Heart right ventricle (tissue), 16 donors: ENCODE data around the gene SULT1A2. TPM values are rescaled to one million over a fixed set of nuclear protein-coding genes. Genes with fewer than 3 reads are reported as not detected.
"Not testable (repeated sequence)": the region's sequence is repeated elsewhere in the genome, so short reads cannot be mapped to it uniquely, and the experiment has no call there.

Experiments
- ATAC-seq, 8 donors: fragments of 200-7000 bp; cut with Tn5 transposase; one replicate each; pipeline ENCODE4 v1.9.1; 2020; ENCODE audit warnings: mild to moderate bottlenecking in 8 of 8, moderate library complexity in 8 of 8, moderate number of reproducible peaks in 1 of 8
- DNase-seq, 2 donors: peaks; one replicate each; pipeline ENCODE4 v3.0.0-alpha.2; 2020
- H3K27ac ChIP-seq, 10 donors: fragments of 200-600 bp; sonication (generic) in 2 of 10; one replicate each; pipeline versions ENCODE4 v1.5.0 to v1.8.0; 2020 to 2022; ENCODE audit warnings: mild to moderate bottlenecking in 3 of 10
- H3K27me3 ChIP-seq, 7 donors: fragments of 200-600 bp; one replicate each; pipeline ENCODE4 v1.8.0; 2021 to 2022; ENCODE audit warnings: mild to moderate bottlenecking in 2 of 7
- H3K36me3 ChIP-seq, 9 donors: fragments of 200-600 bp; sonication (generic) in 1 of 9; one replicate each; pipeline versions ENCODE4 v1.5.0 to v1.8.0; 2020 to 2022; ENCODE audit warnings: mild to moderate bottlenecking in 2 of 9
- H3K4me1 ChIP-seq, 9 donors: fragments of 200-600 bp; sonication (generic) in 1 of 9; one replicate each; pipeline versions ENCODE4 v1.5.0 to v1.8.0; 2020 to 2022; ENCODE audit warnings: mild to moderate bottlenecking in 4 of 9
- H3K4me3 ChIP-seq, 10 donors: fragments of 200-600 bp; sonication (generic) in 2 of 10; one replicate each; pipeline versions ENCODE4 v1.5.0 to v1.8.0; 2020 to 2022; ENCODE audit warnings: mild to moderate bottlenecking in 7 of 10, moderate library complexity in 2 of 10
- H3K9me3 ChIP-seq, 11 donors: fragments of 200-600 bp in 10 of 11; sonication (generic) in 2 of 11; one replicate each; pipeline versions ENCODE4 v1.5.0 to v1.8.0; 2013 to 2022; ENCODE audit warnings: mild to moderate bottlenecking in 2 of 11, control low read depth in 1 of 11, moderate library complexity in 1 of 11
- CTCF ChIP-seq, 9 donors: fragments of 200-600 bp; sonication (generic) in 2 of 9; IDR thresholded peaks; one replicate each; pipeline versions ENCODE4 v1.5.0 to v1.8.0; 2021 to 2022; ENCODE audit warnings: antibody characterized with exemption in 9 of 9, mild to moderate bottlenecking in 5 of 9, moderate library complexity in 1 of 9
- WGBS, 2 donors: extraction: QIAGEN DNeasy Blood & Tissue Kit; methylation state at CpG; one replicate each; pipeline ENCODE4 v1.1.7; 2013; ENCODE audit warnings: inconsistent platforms in 1 of 2; 5-methylcytosine and 5-hydroxymethylcytosine counted together
- intact Hi-C, 10 donors: fragments of 100-400 bp; cut with DNase I; formaldehyde crosslinking; loops; one replicate each; pipeline versions ENCODE4 v1.11.1 to v1.14.2; 2022
- polyA plus RNA-seq, 2 donors: library from polyadenylated mRNA; stranded (reverse); fragments of 200-250 nt; gene quantifications; one replicate each; pipeline ENCODE4 v1.2.3, GENCODE V29; 2013
- total RNA-seq, 10 donors: library from RNA; stranded (reverse); fragmentation: NEBNext Ultra II Directional in 3 of 10; extraction: Animal tissue kit (Norgen Biotek cat#: 25700) in 3 of 10; gene quantifications; one replicate each; pipeline versions ENCODE4 v1.2.1 to v1.2.4, GENCODE V29; 2021 to 2023
- donor health status: Arrhythmogenic right ventricular cardiomyopathy.
- donor health status: ischemic (EF 13 %, LVEDD 7.1; RV severe dilation, severe dysfunction).
- donor health status: healthy with polysubstance abuse.
- donor health status: DM: no; HTN: yes; CAD: no.
- donor health status: DM: no; HTN: no; CAD: no.
- donor health status: ischemic (EF 25% LVEDD 6.9; RV normal size, moderate dysfunction).
- donor health status: ischemic (EF 25% LVEDD 5.7; RV mildly dilated, moderate dysfunction).
- donor health status: healthy.
- donor health status: DM: yes; HTN: yes; CAD: no.
- donor health status: Ischemic cardiomyopathy.
- donor health status: ischemic (EF 35%, LVEDD 5.7; RV mildly dilated, moderate dysfunction).
- donor health status: nonischemic (EF 11% LVEDD 7.7; RV severe dilation, severe dysfunction).
- donor health status: DM: yes; HTN: yes; CAD: no.
- donor health status: PGD.
- donor health status: ischemic (EF 29% LVEDD 5.4; RV normal size, mild dysfunction).
- donor health status: nonischemic (EF 23%, LVEDD 6.1; RV moderate dilation, normal function).

The SULT1A2 gene
- total and polyA plus RNA-seq, 12 donors = 0.24 to 1.7 (median 0.64) TPM

- no peaks in the 10 kb centered on the region for H3K27me3 ChIP-seq
- peak overlapping the region in 4 of 10 donors; percentile 19 to 33 (median 28) for H3K4me3 ChIP-seq
- peaks cover 0 to 21% (median 12%) of the 10 kb centered on the region in 9 donors for H3K4me1 ChIP-seq
- intact Hi-C loops = no loop called here
- DNase-seq (no peak), ATAC-seq (peak in 2 of 8 donors; percentile 9 to 11)
- H3K9me3 ChIP-seq = no peaks in the 10 kb centered on the region
- peak overlapping the region in 3 of 10 donors; percentile 10 to 52 (median 31) for H3K27ac ChIP-seq
- WGBS, 2 donors = 69 to 82% methylated on average over 8 of the region's 8 CpGs
- peaks cover 0 to 15% (median 0%) of the 10 kb centered on the region in 9 donors for H3K36me3 ChIP-seq
- TF ChIP-seq CTCF (IDR thresholded peaks at IDR 0.05) = no peak
Observed at GRCh38 chr16:28596115-28596630, 677 bp downstream of the SULT1A2 start.

- ATAC-seq, H3K9me3 ChIP-seq, intact Hi-C loops, H3K4me3 ChIP-seq, DNase-seq, H3K27ac ChIP-seq, H3K27me3 ChIP-seq: not testable (repeated sequence)
- WGBS, 2 donors = 90 to 96% methylated on average over 5 to 6 of the region's 6 CpGs
- peaks cover 0 to 22% (median 0%) of the 10 kb centered on the region in 9 donors for H3K36me3 ChIP-seq
- peaks cover 0 to 21% (median 12%) of the 10 kb centered on the region in 9 donors for H3K4me1 ChIP-seq
Observed at GRCh38 chr16:28595451-28595850, 1.4 kb downstream of the SULT1A2 start.

- Histone ChIP-seq H3K36me3 (peaks cover 0 to 46% (median 16%) of the 10 kb centered on the region in 9 donors), H3K4me1 (peaks cover 0 to 21% (median 12%) of the 10 kb centered on the region in 9 donors), H3K27ac (no peak overlapping the region), H3K9me3 (no peaks in the 10 kb centered on the region), H3K27me3 (no peaks in the 10 kb centered on the region), H3K4me3 (no peak overlapping the region)
- intact Hi-C loops = no loop called here
- no peak for TF ChIP-seq CTCF (IDR thresholded peaks at IDR 0.05)
- 89 to 90% methylated on average over 13 of the region's 13 CpGs for WGBS, 2 donors
- DNase-seq = no peak
- ATAC-seq = no peak
Observed at GRCh38 chr16:28592979-28593553, 3.8 kb downstream of the SULT1A2 start.

GRCh38 chr16:28592511-28592910 is 4.3 kb downstream of the SULT1A2 start:
- ATAC-seq = no peak
- no peak for DNase-seq
- Histone ChIP-seq H3K9me3 (no peaks in the 10 kb centered on the region), H3K36me3 (peaks cover 0 to 51% (median 22%) of the 10 kb centered on the region in 9 donors), H3K4me3 (no peak overlapping the region), H3K27me3 (no peaks in the 10 kb centered on the region), H3K27ac (no peak overlapping the region), H3K4me1 (peaks cover 0 to 17% (median 12%) of the 10 kb centered on the region in 9 donors)
- intact Hi-C loops = no loop called here
- 93 to 94% methylated on average over 5 of the region's 5 CpGs for WGBS, 2 donors
- TF ChIP-seq CTCF (IDR thresholded peaks at IDR 0.05) = no peak

GRCh38 chr16:28591355-28591754 is 5.5 kb downstream of the SULT1A2 start:
- DNase-seq (no peak), ATAC-seq (no peak)
- intact Hi-C loops = no loop called here
- TF ChIP-seq CTCF (IDR thresholded peaks at IDR 0.05) = no peak
- Histone ChIP-seq H3K36me3 (peaks cover 0 to 62% (median 34%) of the 10 kb centered on the region in 9 donors), H3K9me3 (no peaks in the 10 kb centered on the region), H3K27ac (no peak overlapping the region), H3K4me3 (no peak overlapping the region), H3K4me1 (peaks cover 0 to 5% (median 2%) of the 10 kb centered on the region in 9 donors), H3K27me3 (no peaks in the 10 kb centered on the region)
- WGBS, 2 donors = 91% methylated on average over 6 of the region's 6 CpGs
